Naive thymus-derived CD8-positive, alpha-beta T cell (primary cell): Measurements from ENCODE around the gene KLRK1. TPM values are rescaled to one million over a fixed set of nuclear protein-coding genes. Genes with fewer than 3 reads are reported as not detected.
A peak's percentile ranks its signal among the peaks of the same experiment; 100 is the strongest.
"Not testable (repeated sequence)": the region's sequence is repeated elsewhere in the genome, so short reads cannot be mapped to it uniquely, and the experiment has no call there.

Experiments
- ATAC-seq, 2 donors: fragments of 150-1000 bp; cut with Tn5 transposase in 1 of 2; sonication (Bioruptor Pico), chemical (Tn5 transposase) in 1 of 2; 1 replicate in 1 of 2; 2 replicates in 1 of 2; pipeline ENCODE4 v1.10.0; 2021; ENCODE audit warnings: mild to moderate bottlenecking in 2 of 2, moderate library complexity in 2 of 2
- POLR2A ChIA-PET: fragments of 350-600 bp; sonication (Branson Sonifier 250); formaldehyde crosslinking; loops from one replicate; lab custom pipeline; 2021; ENCODE audit warnings: antibody characterized with exemption; lab: Charles Lee
- DNase-seq, 10 donors: peaks; one replicate each; pipeline versions ENCODE4 v3.0.0 to v3.0.0-alpha.2; 2020 to 2022
- H3K27ac Mint-ChIP-seq, 10 donors: one replicate each; pipeline ENCODE4 v1.8.0; 2020 to 2022; ENCODE audit warnings: mild to moderate bottlenecking in 10 of 10, mixed read lengths in 10 of 10, moderate library complexity in 4 of 10, inconsistent platforms in 1 of 10
- H3K27me3 Mint-ChIP-seq, 5 donors: one replicate each; pipeline ENCODE4 v1.8.0; 2021 to 2022; ENCODE audit warnings: mixed read lengths in 5 of 5
- H3K36me3 Mint-ChIP-seq, 3 donors: one replicate each; pipeline ENCODE4 v1.8.0; 2020 to 2022; ENCODE audit warnings: mixed read lengths in 3 of 3, mild to moderate bottlenecking in 2 of 3, inconsistent platforms in 1 of 3
- H3K4me1 Mint-ChIP-seq, 4 donors: one replicate each; pipeline ENCODE4 v1.8.0; 2021 to 2022; ENCODE audit warnings: mixed read lengths in 4 of 4
- H3K4me3 Mint-ChIP-seq, 10 donors: one replicate each; pipeline ENCODE4 v1.8.0; 2020 to 2022; ENCODE audit warnings: mild to moderate bottlenecking in 10 of 10, mixed read lengths in 10 of 10, moderate library complexity in 6 of 10, inconsistent platforms in 1 of 10
- H3K9me3 Mint-ChIP-seq, 9 donors: one replicate each; pipeline ENCODE4 v1.8.0; 2020 to 2022; ENCODE audit warnings: mixed read lengths in 9 of 9, mild to moderate bottlenecking in 3 of 9, inconsistent platforms in 1 of 9, moderate library complexity in 1 of 9
- polyA plus RNA-seq, 3 donors: library from polyadenylated mRNA; unstranded; fragments of 300-500 nt; fragmentation: Illumina TruSeq; gene quantifications; one replicate each; pipeline ENCODE4 v1.2.3, GENCODE V29; 2021
- total RNA-seq, 8 experiments: library from RNA in 2 of 8; stranded (reverse) in 2 of 8; gene quantifications; one replicate each; pipeline ENCODE4 v1.2.3 and lab custom pipeline; 2021 to 2026

KLRK1 gene
- total and polyA plus RNA-seq, 5 experiments from 2014 or later, result 525 to 865 (median 619) TPM

DNA sequence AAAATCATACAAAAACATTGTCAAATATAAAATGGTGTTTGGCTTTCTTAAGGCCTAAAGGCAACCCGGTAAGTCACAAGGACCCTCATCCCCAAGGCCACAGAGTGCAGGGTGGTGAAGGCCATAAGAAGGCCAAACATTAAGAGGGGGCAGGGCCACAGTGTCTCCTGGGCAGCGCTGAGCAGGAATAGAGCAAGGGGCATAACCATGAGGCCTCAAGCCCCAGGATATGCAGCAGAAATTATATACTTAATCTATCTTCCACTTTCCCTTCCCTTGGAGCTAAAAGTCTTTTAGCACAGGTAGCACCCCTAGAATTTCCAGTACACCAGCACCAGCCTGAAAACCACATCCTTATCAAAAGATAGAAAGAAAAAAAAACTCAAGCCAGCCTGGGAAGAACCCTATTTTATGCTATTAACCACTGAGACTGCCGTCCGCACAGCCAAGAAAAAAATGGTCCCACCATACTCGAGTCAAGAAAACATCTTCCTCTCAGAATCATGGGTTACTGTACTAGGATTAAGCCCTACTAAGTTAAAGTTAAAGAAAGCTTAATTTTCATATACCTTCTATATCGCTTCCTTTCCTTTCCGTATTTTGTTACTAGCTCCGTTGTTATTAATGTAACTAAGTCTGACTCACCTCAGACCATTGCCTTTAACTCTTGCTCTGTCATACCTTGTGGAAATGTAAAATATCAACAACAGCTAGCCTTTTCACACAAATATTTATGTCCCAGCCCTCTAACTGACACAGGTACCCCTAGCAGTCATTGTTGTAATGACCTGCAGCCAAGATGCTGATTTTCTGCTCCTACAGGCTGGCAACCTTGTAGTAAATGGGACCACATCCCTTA is 20.1 kb downstream of the KLRK1 start:
- Mint-ChIP-seq H3K36me3 (peaks cover 21 to 73% (median 55%) of the 10 kb centered on the region in 3 donors), H3K4me3 (peak overlapping the region; percentile 57 to 89 (median 82))
- POLR2A ChIA-PET, result interaction anchor here (0.9 to 2.2 kb wide), 9 partner anchors 11 to 193 kb away, joined by 3 to 7 read pairs (median 4); no protein-coding TSS in a partner anchor

GRCh38 chr12:10368206-10369171 is 21.4 kb downstream of the KLRK1 start:
- Mint-ChIP-seq H3K4me1 (peaks cover 39 to 55% (median 47%) of the 10 kb centered on the region in 4 donors), H3K9me3 (peaks cover 0 to 11% (median 0%) of the 10 kb centered on the region in 9 donors), H3K27me3 (no peaks in the 10 kb centered on the region), H3K36me3 (peaks cover 21 to 60% (median 45%) of the 10 kb centered on the region in 3 donors), H3K27ac (peak overlapping the region in 3 of 10 donors; percentile 89 to 97 (median 97)), H3K4me3 (peak overlapping the region; percentile 10 to 86 (median 76))
- POLR2A ChIA-PET, result interaction anchor here (0.5 to 5.2 kb wide), 6 partner anchors 8 to 242 kb away, joined by 3 to 57 read pairs (median 20); no protein-coding TSS in a partner anchor
- ATAC-seq (no peak), DNase-seq (no peak)

More for the DNA sequence above, 20.1 kb downstream of the KLRK1 start:
- peak in 1 of 10 donors; percentile 18 for DNase-seq
- Mint-ChIP-seq H3K9me3 (peaks cover 0 to 11% (median 0%) of the 10 kb centered on the region in 9 donors), H3K4me1 (peaks cover 44 to 68% (median 58%) of the 10 kb centered on the region in 4 donors), H3K27me3 (no peaks in the 10 kb centered on the region), H3K27ac (peak overlapping the region in 7 of 10 donors; percentile 84 to 97 (median 93))
- ATAC-seq, result peak; percentile 13 to 15

- H3K4me3 Mint-ChIP-seq, result peak overlapping the region in 9 of 10 donors; percentile 65 to 86 (median 77)
- POLR2A ChIA-PET, result interaction anchor here (0.9 to 5.2 kb wide), 8 partner anchors 14 to 192 kb away, joined by 5 to 57 read pairs (median 24); no protein-coding TSS in a partner anchor
- not testable (repeated sequence) for H3K27me3 Mint-ChIP-seq, DNase-seq, ATAC-seq
- peaks cover 34 to 50% (median 40%) of the 10 kb centered on the region in 4 donors for H3K4me1 Mint-ChIP-seq
- peaks cover 21 to 57% (median 41%) of the 10 kb centered on the region in 3 donors for H3K36me3 Mint-ChIP-seq
- H3K9me3 Mint-ChIP-seq, result peaks cover 0 to 11% (median 0%) of the 10 kb centered on the region in 9 donors
- peak overlapping the region in 3 of 10 donors; percentile 89 to 97 (median 97) for H3K27ac Mint-ChIP-seq
These were observed 22.1 kb downstream of the KLRK1 start for GRCh38 chr12:10367714-10368113.

- POLR2A ChIA-PET, result interaction anchor here (0.6 to 5.2 kb wide), 16 partner anchors 8 to 201 kb away, joined by 3 to 57 read pairs (median 6); partner anchors contain the start of gene KLRC4
- ATAC-seq (peak; percentile 8 to 41), DNase-seq (peak in 4 of 10 donors; percentile 39 to 67 (median 52))
- H3K27ac Mint-ChIP-seq, result no peak overlapping the region
- no peaks in the 10 kb centered on the region for H3K27me3 Mint-ChIP-seq
- H3K4me3 Mint-ChIP-seq, result peak overlapping the region in 4 of 10 donors; percentile 7 to 74 (median 46)
- H3K9me3 Mint-ChIP-seq, result peaks cover 0 to 11% (median 0%) of the 10 kb centered on the region in 9 donors
- H3K4me1 Mint-ChIP-seq, result peaks cover 25 to 42% (median 36%) of the 10 kb centered on the region in 4 donors
- H3K36me3 Mint-ChIP-seq, result peaks cover 21 to 51% (median 34%) of the 10 kb centered on the region in 3 donors
These were observed 23.0 kb downstream of the KLRK1 start for GRCh38 chr12:10366875-10367274.

DNA sequence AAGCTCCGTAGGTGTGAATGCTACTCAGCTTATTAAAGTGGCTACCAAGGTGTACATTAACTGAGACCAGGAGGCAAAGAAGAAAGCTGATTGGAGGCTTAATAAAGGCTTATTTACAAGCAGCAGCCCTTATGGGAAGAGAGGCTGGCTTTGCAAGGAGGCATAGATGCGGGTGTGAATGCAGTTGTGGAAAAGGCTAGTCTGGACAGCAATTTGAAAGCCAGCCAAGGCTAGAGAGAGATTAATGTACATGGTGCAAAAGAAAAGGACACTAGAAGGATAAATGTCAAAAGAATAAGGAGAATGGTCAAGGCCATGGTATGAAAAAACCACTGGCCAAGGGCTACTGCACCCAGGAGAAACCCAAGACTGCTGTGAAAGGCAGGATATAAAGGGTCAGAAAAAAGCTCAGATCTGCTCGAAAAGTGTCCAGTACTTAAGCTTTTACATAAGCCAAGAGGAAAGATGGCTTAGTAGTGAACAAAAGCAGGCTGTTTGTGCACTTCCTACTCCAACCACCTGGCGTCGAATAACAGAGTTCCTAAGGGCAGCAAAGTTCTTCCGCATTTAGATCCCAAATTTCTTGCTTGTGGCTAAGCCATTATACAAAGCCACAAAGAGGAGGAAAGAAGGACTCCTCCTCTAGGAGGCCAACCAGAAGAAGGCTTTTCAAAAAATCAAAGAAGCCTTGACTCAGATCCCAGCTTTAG is 24.0 kb downstream of the KLRK1 start:
- Mint-ChIP-seq H3K9me3 (peaks cover 0 to 11% (median 2%) of the 10 kb centered on the region in 9 donors), H3K36me3 (peaks cover 17 to 41% (median 28%) of the 10 kb centered on the region in 3 donors), H3K27ac (no peak overlapping the region), H3K4me3 (no peak overlapping the region), H3K27me3 (no peaks in the 10 kb centered on the region), H3K4me1 (peaks cover 15 to 41% (median 36%) of the 10 kb centered on the region in 4 donors)
- ATAC-seq (no peak), DNase-seq (no peak)
- POLR2A ChIA-PET, result interaction anchor here (0.6 to 5.2 kb wide), 19 partner anchors 8 to 357 kb away, joined by 3 to 57 read pairs (median 7); partner anchors contain the start of genes KLRC4 and YBX3

GRCh38 chr12:10364815-10365622 is 24.8 kb downstream of the KLRK1 start:
- Mint-ChIP-seq H3K4me3 (no peak overlapping the region), H3K27ac (no peak overlapping the region), H3K4me1 (peaks cover 7 to 41% (median 34%) of the 10 kb centered on the region in 4 donors), H3K9me3 (peaks cover 0 to 12% (median 2%) of the 10 kb centered on the region in 9 donors), H3K36me3 (peaks cover 13 to 36% (median 26%) of the 10 kb centered on the region in 3 donors), H3K27me3 (no peaks in the 10 kb centered on the region)
- peak; percentile 29 to 87 (median 72) for DNase-seq
- POLR2A ChIA-PET, result interaction anchor here (0.6 to 5.2 kb wide), 13 partner anchors 9 to 358 kb away, joined by 3 to 57 read pairs (median 10); no protein-coding TSS in a partner anchor
- peak; percentile 57 to 67 for ATAC-seq

DNA sequence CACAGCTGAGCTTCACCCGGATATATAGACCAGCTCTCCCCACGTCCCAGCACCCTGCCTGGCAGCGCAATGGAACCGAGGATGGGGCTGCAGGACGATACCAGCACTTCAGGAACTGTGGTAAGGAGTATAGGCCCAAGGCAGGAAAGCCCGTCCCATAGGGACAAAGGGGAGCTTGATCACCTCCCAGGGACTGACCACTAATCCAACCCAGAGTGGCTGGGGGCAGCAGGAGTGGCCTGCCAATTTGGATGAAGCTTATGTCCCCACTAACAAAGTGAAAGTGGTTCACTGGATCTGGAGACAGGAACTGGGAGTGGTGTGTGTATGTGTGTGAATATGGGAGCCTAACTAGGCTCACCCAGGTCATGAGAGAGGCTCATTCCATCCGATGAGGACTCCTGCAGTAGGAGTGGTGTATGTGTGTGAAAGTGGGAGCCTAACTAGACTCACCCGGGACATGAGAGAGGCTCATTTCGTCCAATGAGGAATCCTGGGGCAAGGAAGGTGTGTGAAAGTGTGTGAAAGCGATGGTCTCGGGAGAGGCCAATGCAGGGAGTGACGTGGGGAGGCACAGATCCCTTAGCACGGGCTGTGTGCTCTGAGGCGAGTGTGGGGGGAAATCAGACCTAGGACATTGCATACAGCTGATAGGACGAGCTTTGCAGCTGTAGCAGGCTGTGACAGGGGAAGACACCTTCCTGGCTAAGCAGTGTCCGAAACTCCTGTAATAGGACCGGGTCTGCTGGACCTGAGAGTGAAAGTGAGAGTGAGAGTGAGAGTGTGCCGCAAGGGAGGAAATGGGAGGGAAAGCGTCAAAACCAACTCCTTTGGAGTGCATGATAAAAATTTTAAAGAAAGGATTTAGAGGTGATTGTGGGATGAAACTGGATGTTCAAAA is 25.7 kb downstream of the KLRK1 start:
- POLR2A ChIA-PET, result interaction anchor here (0.6 to 5.2 kb wide), 11 partner anchors 8 to 358 kb away, joined by 3 to 57 read pairs (median 11); no protein-coding TSS in a partner anchor
- peak in 2 of 10 donors; percentile 45 to 48 for DNase-seq
- peaks cover 0 to 12% (median 3%) of the 10 kb centered on the region in 9 donors for H3K9me3 Mint-ChIP-seq
- H3K4me3 Mint-ChIP-seq, result no peak overlapping the region
- no peaks in the 10 kb centered on the region for H3K27me3 Mint-ChIP-seq
- peak; percentile 45 to 49 for ATAC-seq
- H3K4me1 Mint-ChIP-seq, result peaks cover 0 to 42% (median 33%) of the 10 kb centered on the region in 4 donors
- H3K36me3 Mint-ChIP-seq, result peaks cover 13 to 33% (median 30%) of the 10 kb centered on the region in 3 donors
- no peak overlapping the region for H3K27ac Mint-ChIP-seq

DNA sequence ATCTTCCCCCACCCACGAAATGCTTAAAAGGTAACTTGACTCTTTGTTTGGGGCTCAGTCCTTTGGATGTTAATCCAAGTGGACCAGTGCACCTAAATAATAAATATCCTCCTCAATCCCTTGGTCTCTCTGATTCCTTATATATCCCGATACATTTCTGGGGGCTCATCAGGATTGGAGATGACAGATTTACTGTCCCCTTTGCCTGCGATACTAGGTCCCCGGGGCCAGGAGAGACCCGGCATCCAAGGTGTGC is 26.3 kb downstream of the KLRK1 start:
- no peak for DNase-seq
- Mint-ChIP-seq H3K9me3 (peaks cover 0 to 12% (median 4%) of the 10 kb centered on the region in 9 donors), H3K27ac (no peak overlapping the region), H3K4me3 (no peak overlapping the region), H3K4me1 (peaks cover 0 to 45% (median 32%) of the 10 kb centered on the region in 4 donors), H3K27me3 (no peaks in the 10 kb centered on the region), H3K36me3 (peaks cover 17 to 35% (median 33%) of the 10 kb centered on the region in 3 donors)
- no peak for ATAC-seq
- POLR2A ChIA-PET, result interaction anchor here (0.6 to 5.2 kb wide), 8 partner anchors 8 to 196 kb away, joined by 3 to 57 read pairs (median 21); no protein-coding TSS in a partner anchor

DNA sequence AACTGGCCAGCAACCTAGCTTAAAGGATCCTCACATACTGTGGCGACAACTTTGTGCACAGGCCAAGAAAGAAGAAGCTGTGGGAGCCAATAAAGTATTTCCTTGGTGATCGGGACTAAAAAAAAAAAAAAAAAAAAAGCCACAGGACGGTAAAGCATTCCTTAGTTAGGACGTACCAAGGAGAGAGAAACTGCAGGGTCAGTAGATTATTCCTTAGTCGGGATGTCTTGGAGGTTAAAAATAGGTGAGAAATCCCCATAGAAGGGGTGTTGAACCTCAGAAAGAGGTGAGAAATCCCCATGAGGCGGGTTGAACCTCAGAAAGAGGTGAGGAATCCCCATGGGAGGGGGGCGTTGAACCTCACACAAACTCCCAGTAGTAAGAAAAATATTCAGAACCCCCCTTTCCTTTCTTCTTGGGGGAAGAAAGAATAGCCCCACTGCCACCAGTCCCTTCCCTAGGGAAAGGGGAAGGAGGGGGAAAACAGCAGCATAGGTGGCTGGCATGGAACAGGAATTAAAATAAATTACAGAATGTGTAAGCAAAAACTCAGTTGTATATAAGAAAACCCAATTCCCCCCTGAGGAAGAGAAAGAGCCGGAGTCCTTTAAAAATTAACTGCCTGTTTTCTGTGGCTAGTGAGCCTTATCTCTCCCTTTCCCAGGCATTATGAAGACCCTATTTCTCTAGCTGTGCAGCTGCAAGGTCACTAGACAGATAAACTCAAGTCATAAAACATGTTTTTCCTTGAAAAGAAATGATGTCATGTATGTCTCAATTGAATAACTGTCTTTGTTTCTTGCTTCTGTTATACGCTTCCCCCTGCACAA is 26.8 kb downstream of the KLRK1 start:
- peaks cover 14 to 33% (median 30%) of the 10 kb centered on the region in 3 donors for H3K36me3 Mint-ChIP-seq
- POLR2A ChIA-PET, result interaction anchor here (0.7 to 5.2 kb wide), 8 partner anchors 11 to 197 kb away, joined by 3 to 57 read pairs (median 21); no protein-coding TSS in a partner anchor
- H3K27ac Mint-ChIP-seq, result no peak overlapping the region
- H3K27me3 Mint-ChIP-seq, result no peaks in the 10 kb centered on the region
- ATAC-seq (no peak), DNase-seq (peak in 2 of 10 donors; percentile 34 to 38)
- H3K4me1 Mint-ChIP-seq, result peaks cover 0 to 40% (median 28%) of the 10 kb centered on the region in 4 donors
- peaks cover 0 to 12% (median 2%) of the 10 kb centered on the region in 9 donors for H3K9me3 Mint-ChIP-seq
- H3K4me3 Mint-ChIP-seq, result no peak overlapping the region
